Sigmoid colon (tissue), 4 donors: ENCODE results near the gene DAZAP2.
A peak's percentile ranks its signal among the peaks of the same experiment; 100 is the strongest.

ENCODE experiments used
- EP300 ChIP-seq, 4 donors: sonication (generic); formaldehyde crosslinking; IDR thresholded peaks; one replicate each; pipeline ENCODE4 v1.6.1; 2017; ENCODE audit warnings: antibody characterized with exemption in 4 of 4
- POLR2AphosphoS5 ChIP-seq, 4 donors: sonication (generic); formaldehyde crosslinking; IDR thresholded peaks; one replicate each; pipeline ENCODE4 v1.6.1; 2017; ENCODE audit warnings: antibody characterized with exemption in 4 of 4
- TF ChIP-seq, protein P1 (sequence below), 4 experiments: fragments of 450-650 bp in 3 of 4; fragments of 200-600 bp in 1 of 4; IDR thresholded peaks; one replicate each; pipeline ENCODE4 v1.5.1; 2016 to 2019; ENCODE audit warnings: antibody characterized with exemption in 4 of 4, mild to moderate bottlenecking in 3 of 4, moderate library complexity in 2 of 4

DNA sequence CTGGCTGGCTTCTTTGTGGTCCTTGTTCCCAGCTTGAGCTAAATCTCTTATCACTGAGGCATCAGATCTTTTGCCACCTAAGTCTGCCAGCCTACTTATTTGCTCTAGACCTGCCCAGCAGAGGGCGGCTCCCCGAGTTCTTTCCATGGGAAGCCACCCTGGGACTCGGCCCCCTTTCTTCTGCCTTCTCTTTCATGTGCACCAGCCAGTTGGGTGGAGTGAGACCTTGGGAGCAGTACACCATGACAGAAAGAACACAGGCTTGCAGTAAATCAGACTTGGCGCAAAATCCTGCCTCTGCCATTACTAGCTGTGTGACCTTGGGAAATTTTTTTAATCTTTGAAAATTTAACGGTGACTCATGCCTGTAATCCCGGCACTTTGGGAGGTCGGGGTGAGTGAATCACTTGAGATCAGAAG is 24.1 kb downstream of the DAZAP2 start:
- TF ChIP-seq, protein P1, sequence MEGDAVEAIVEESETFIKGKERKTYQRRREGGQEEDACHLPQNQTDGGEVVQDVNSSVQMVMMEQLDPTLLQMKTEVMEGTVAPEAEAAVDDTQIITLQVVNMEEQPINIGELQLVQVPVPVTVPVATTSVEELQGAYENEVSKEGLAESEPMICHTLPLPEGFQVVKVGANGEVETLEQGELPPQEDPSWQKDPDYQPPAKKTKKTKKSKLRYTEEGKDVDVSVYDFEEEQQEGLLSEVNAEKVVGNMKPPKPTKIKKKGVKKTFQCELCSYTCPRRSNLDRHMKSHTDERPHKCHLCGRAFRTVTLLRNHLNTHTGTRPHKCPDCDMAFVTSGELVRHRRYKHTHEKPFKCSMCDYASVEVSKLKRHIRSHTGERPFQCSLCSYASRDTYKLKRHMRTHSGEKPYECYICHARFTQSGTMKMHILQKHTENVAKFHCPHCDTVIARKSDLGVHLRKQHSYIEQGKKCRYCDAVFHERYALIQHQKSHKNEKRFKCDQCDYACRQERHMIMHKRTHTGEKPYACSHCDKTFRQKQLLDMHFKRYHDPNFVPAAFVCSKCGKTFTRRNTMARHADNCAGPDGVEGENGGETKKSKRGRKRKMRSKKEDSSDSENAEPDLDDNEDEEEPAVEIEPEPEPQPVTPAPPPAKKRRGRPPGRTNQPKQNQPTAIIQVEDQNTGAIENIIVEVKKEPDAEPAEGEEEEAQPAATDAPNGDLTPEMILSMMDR (IDR thresholded peaks at IDR 0.05) = peak in 1 of 4 experiments; percentile 27
- TF ChIP-seq POLR2AphosphoS5 (IDR thresholded peaks at IDR 0.05) (no peak), EP300 (IDR thresholded peaks at IDR 0.05) (no peak)
